GM21381 (cell line): Measurements from ENCODE around the gene FAM78B.

ENCODE experiments used
- ATAC-seq: cut with Tn5 transposase; IDR thresholded peaks from one replicate; pipeline ENCODE4 v1.9.1; 2021; ENCODE audit warnings: mild to moderate bottlenecking, moderate library complexity; ENCODE audit not compliant: unreplicated experiment

Gene FAM78B, protein sequence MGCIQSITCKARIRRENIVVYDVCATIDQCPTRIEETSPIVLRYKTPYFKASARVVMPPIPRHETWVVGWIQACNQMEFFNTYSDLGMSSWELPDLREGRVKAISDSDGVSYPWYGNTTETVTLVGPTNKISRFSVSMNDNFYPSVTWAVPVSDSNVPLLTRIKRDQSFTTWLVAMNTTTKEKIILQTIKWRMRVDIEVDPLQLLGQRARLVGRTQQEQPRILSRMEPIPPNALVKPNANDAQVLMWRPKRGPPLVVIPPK

DNA sequence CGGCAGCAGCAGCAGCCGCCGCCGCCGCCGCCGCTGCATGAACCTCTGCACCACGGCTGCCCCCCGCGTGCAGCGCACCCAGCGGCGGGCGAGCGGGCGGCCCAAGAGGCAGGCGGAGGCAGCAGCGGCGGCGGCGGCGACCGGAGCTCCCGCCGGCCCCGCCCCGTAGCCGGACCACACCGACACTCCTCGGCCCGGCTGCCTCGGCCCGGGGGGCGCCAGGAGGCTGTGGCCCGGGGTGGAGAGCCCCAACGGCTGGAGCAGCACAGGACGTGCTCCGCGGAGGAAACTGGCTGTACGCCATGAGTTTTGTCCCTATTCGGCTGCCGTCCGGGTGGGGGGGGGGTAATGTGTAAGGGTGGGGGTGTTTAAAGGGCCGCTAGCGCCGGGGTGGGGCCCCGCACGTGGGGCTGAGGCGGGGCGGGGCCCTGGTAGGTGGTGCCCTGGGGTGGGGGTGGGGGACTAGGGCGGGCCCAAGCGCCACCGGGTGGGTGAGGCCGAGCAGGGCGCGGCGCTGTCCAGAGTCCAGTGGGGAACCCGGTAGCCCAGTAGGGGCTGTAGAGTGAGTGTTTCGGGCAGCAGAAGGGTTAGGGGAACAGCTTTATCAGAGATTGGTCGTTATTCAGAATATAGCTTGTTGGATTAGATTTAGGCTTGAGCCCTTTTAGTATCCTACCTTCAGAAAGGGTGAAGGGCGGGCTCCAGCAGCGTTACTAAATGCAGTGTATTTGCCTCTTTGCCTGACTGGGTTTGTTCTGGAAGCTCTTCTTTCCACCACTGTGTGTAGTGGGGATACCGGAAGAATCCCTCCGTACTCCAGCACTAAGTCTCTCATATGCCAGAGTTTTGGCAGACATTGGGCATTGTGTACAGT is at the start of gene FAM78B:
Gene FAM78B, minus strand, starts transcription at position 304 of the 874 bp plus-strand sequence. CDS start 753 bp downstream, outside the sequence.
- peak; percentile 39 for ATAC-seq

DNA sequence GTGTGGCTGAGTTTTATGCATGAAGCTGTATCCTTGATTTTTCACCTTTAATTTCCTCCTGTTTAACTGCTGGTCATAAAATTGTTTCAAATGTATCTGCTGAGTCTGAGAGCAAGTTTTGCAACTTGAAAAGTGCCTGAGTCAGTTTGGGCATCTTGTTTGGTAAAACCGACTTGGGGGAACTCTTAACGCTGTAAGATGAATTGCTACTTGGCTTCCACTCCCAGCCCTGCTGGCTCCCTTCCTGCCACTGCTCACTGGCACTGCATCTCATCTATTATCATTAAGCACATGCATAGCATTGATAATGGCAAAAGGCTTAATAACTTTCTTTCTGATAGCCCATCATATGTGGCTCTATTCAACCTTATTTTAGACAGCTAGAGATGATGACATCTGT is 35.7 kb upstream of the FAM78B start:
- no peak for ATAC-seq

DNA sequence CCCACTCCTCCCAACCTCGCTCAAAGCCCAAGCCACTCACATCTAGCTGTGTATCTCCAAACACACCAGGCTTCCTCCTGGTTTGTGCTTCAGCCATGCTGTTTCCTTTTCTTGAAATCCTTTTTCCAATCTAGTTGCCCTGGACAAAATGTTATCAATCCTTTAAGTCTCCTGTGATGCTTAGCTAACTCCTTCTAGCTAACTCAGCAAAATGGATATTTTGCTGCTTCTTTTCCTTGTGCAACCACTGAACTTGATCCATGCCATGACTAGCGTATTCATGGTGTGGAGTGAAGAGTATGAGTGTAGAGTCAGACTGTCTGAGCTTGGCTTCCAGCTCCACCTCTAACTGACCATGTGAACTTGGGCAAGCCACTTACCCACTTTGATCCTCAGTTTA is 33.9 kb upstream of the FAM78B start:
- ATAC-seq: no peak

DNA sequence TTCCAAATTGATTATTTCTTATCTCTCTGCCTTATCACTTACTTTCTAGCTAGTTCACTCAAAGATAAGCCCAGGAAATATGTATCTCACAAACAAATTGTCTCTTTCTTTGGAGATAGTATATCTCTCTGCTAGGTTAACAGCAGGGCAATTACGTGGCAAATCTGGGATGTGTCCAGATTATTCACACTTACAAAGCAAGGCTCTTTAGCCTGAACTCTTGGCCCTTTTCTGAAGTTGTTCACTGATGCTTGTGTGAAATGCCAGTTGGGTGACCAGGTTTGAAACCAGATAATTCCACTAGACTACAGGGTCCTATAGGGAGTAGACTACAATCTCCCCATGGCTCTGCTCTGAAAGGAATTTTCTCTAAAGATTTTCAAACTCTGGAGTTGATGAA is 30.8 kb upstream of the FAM78B start:
- no peak for ATAC-seq

DNA sequence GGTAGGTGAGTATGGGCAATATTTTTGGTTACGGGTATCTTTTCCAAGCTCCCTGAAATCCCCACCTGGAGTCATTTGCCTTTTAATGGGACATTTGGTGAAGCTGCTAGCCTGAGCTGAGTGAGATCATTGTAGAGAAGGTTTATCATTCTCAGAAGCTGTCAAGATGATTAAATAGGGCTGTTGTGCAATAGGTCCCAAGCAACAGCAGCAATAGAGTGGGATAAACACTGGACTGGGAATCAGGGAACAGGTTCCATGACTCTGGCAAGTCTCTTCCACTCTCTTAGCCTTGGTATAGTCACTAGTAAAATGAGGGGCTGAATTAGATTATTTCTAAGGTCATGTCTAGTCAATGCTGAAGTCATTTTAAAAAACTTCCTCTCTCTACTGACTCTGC is 30.3 kb upstream of the FAM78B start:
- no peak for ATAC-seq

DNA sequence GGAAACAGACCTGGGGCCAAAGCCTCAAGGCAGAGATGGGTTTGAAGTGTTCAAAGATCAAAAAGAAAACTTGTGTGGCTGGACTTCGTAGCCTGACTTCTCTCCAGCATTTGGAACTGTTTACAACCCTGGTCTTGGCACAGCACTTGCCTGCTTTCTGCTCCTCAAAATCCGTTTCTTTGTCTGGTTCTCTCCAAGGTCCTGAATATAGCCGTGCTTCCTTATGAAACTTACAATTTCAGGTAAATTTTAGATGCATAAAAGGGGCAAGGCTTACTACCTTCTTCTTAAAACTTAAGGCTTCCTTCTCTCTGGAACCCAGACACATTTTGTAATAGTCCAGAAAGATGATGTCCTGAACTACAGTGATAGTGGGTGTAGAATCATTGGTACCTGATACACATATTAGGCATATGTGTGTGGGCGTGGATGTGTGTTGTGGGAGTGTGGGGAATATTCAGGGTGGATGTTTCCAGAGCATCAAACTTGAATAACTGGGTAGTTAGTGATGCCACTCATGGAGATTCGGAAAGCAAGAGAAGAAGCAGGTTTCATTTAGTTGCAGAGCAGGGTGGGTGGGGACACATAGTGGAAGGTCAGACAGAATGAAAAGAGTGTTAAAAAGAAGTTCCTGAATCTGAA is 26.4 kb upstream of the FAM78B start:
- no peak for ATAC-seq

DNA sequence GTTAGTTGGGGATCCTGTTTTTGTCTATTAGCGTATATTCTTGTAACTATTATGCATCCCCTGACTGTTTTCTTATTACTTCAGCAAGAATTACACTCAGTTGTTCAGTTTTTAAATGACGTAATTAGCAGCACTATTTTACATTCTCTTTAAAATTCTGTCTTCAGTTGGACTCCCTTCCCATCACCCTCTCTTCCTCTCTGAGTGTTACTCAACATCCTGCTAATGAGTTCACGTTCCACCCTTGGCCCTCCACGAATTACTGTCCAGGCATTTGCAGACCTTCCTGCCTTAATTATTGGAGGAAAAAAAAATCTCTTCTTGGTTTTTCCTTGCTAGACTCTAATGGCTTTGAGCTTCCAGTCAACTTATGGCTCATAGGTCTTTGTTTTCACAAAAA is 23.6 kb upstream of the FAM78B start:
- no peak for ATAC-seq

DNA sequence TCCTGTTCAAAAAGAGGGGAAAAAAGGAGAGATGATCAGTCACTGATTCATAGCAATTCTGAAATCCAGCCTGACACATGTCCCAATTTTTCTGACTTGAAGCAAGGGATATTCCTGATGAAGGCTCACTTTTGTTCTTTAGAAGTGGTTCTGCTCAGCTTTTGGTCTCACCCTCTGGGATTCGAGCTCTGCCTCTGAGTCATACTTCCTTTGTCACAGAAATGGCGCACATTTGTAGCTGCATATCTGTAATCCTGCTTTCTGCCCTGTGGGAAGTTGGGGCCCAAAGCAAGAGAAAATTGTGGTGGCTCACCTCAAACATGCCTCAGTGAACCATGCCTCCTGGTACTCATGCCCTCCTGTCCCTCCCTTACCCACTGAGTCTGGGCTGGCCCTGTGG is 22.3 kb upstream of the FAM78B start:
- no peak for ATAC-seq

DNA sequence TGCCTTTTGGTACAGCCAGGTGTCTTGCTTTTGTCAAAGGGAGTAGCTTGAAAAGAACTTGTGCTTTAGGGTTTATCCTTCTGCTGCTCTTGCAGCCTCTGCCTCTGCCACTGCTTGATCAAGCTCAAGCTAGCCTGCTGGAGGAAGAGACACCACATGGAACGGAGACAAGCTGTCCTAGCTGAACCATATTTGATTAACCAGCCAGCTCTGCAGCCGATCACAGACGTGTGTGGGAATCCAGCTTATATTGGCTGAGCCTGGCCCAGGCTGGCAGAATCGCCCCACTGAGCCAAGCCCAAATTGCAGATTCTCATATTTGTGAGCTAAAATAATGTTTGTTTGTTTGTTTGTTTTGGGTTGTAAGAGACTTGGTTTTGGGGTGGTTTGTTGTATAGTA is 18.7 kb upstream of the FAM78B start:
- no peak for ATAC-seq

DNA sequence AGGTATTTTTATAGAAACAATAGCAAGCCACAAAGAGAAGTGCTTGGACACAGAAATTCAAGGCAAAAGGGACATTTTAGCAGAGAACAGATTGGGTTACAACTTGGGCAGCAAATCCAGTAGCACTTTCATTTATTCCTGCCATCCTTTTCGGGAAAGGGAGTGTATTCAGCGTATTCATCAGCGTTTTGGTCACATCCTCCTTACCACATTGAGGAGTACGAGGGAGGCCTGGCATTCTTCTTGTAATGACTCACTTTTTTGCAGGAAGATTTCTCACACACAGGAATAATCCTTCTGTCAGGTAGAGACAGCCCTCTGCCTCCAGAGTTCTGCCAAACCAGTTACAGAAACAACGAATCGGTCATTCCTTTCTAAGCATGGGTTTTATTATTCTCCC is 18.1 kb upstream of the FAM78B start:
- ATAC-seq: no peak

DNA sequence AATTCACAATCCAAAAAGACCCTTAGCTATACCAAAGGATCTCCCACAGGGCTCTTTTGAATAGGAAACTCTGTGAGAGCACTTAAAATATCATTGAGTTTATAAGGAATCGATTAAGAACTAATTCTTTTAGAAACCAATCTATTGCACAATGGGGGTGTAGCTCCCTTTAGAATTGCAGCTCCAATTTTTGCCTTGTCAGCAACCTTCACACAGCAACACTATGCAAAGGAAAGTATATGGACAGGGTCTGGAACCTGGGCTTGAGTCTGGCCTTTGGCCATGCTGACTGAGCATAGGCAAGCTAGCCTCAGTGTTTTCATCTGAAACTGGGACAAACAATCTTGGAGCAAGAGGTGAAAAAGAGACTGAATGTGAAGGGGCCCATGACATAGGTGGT is 17.2 kb upstream of the FAM78B start:
- no peak for ATAC-seq

DNA sequence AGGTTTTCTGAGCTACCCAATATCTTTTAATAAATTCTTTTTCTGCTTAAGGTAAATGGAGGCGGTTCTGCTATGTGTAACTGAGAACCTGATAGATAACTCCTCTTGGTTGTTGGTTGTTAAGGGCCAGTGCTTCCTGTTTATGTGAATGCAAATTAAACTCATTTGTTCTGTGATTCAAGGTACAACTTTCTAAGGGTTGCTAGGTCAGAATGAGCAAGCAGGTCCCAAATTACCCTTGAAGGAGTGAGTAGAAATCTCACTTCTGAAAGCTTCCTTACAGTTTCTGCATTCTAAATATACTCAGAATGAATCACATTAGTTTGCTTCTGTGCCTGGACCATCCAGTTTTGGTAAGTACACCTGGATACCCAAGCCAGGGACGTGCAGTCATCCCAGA is 15.5 kb upstream of the FAM78B start:
- no peak for ATAC-seq

DNA sequence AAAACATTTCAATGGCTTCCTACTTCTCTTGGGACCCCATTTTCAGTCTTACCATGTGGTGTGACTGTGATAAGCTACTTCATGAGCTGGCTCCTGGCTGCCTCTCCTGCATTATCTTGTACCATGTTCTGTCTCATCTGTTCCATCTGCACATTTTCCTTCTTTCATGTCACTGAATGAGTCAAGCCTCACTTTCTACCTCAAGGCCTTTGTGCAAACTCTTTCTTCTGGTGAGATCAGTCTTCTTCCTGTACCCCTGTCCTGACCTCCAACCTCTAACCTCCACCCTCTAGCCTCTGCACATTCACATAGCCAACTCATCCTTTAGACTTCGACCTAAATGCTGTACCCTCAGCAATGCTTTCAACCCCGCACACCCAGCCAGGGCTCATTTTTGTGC is 9.6 kb upstream of the FAM78B start:
- no peak for ATAC-seq

DNA sequence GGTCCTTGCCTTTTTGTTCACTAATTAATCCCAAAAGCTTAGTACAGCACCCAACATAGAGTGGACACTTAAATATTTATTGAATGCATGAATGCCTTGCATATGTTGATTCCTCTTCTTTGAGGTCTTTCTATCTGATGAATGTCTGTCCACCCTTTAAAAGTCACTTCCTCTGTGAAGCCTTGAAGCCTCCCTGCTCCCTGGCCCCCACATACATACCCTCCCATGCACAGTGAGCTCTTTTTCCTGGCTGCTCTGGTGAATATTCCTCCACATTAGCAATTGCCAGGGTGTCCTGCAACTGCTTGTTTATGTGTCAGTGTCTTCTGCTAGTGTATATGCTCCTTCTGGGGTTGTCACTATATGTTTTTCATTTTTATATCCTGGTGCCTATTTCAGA is 8.2 kb upstream of the FAM78B start:
- no peak for ATAC-seq

DNA sequence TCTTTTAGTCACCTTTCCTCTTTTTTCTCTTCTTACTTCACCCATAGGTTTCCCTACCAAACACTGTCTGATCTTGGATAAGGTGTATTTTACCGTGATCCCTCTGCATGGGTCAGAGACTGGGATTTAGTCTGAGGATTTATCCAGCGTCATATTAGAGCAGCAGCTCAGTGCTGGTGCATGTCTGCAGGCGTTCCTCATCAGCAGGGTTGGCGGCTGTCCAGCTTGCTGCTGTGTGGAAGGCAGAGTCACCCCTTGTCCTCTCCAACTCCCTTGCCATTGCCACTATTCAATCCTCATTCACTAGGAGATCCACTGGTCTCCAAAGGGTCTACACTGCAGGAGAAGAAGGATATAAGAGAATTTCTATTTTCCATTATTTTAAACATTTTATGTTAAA is 7.3 kb upstream of the FAM78B start:
- no peak for ATAC-seq

DNA sequence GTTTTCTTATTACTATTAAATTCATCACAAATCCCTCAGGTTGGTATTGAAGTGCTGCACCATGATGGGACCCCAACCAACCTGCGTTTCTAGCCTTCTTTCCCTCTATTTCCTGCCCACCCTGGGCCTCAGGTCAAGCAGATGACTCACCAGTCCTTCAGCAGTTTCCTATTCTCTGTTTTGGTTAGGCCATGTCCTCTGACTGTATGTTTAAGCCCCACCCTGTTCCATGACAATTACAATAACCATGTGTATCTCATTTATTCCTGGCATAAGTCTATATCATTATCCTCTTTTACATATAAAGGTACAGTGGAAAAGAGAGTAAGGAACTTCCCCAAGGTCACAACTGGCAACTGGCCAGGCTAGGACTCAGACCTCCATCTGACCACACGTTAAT is 5.3 kb upstream of the FAM78B start:
- ATAC-seq: no peak

DNA sequence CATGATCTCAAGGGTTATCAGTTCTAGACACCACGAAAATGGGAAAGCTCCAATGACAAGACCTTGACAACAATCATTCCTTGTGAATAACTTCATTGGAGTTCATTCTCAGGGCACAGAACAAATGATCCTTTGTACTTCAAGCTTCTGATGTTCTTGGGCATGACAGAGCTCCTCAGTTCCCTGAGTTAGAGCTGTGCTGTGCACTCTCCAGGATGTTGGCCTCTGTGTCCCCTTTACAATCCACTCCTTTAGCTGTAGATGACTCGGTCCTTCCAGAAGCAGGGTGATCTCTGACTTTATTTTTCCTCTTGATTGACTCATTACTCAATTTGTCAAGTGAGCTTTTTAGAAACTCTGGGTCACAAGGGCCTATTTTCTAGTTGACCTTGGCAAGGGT is 3.9 kb upstream of the FAM78B start:
- ATAC-seq: no peak

DNA sequence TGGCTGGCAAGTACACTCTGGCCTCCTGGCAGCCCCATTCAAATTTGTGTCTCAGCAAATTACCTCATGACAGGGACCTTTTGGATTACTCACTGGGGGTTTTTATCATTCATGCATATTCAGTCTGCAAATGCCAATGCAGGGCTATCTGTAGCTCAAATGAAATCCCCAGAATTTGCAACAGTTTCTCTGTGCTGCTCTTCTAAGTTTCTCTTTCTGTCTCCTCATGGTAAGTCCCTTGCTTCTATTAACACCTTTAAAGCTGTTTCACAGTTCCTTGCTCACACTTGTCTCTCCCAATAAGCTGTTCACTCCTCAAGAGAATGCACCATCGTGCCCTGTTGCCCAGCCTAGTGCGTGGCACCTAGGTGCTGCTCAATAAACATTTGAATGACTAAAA is 3.3 kb upstream of the FAM78B start:
- peak; percentile 46 for ATAC-seq

DNA sequence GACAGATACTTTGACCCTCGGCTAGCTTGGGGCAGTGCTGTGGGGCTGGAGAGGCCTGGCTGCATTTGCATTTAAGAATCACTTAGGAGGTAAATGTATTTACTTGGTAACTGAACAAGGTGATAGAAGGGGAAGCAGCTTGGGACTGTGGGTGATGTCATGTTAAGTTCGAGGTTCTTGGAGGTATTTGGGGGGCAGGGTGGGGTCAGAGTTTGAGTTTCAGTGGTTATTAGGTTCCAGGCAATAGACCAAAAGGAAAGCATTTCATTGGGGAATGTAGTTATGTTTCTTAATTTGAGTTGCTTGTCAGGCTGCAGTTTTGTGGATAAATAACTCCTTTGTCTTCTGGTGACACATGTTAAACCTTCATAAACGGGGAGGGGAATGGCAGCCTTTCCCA is 2.4 kb upstream of the FAM78B start:
- no peak for ATAC-seq

DNA sequence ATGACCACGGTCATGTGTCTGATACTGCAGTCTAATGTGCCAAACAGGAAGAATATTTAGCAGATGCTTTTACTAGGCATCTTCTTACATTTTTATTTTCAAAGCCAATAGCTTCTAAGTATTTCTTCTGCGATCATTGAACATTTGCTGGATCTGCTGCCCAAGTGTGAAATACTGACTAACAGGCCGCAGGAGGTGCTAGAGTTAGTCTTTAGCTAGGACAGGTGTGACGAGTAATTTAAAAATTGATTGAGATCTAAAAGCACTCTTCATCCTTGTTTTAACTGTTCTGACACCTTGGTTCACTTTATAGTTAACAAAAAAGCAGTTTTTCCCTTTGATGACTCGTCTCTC is 748 bp upstream of the FAM78B start:
- no peak for ATAC-seq

DNA sequence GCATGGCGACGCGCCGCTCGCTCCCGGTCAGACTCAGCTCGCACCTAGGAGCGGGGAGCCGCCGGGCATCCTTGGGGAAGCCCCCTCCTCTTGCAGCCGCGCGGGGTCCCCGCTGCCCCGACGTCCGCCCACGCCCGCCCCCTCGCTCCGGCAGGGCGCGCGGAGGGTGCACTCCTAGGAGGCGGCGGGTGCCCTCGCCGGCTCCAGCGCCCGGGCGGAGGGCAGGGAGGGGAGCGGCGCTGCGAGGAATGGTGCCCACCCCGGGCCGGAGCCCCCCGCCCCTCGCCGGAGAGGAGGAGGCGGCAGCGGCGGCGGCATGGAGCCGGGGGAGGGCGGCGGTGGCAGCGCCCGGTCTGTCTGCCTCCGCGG is 488 bp downstream of the FAM78B start:
- peak; percentile 8 for ATAC-seq

DNA sequence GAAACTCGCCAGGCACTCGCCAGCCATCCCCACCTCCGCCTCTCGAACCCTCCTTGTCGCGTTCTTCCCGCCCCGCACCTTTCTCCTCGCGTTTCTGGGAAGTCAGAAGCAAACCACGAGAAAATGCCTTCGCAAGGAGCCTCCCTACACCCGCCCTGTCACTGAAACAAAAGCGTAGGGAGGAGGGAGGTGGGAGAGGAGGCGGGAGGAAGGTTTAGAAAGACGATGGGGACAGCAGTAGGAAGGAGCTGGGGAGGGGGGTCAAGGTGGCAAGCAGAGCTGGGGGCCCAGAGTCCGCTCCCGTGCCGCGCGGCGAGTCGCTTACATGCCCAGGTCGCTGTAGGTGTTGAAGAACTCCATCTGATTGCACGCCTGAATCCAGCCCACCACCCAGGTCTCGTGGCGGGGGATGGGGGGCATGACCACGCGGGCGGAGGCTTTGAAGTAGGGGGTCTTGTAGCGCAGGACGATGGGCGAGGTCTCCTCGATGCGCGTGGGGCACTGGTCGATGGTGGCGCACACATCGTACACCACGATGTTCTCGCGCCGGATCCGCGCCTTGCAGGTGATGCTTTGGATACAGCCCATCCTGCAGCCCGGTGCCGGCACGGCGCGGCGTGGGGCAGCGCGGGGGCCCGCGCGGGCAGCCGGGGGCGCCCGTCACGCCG is 1.0 kb downstream of the FAM78B start:
- peak; percentile 12 for ATAC-seq
